Vagina (tissue), 2 donors: ENCODE results near the gene RUSC2.

Experiments
- CTCF ChIP-seq, 3 experiments: fragments of 450-650 bp in 2 of 3; fragments of 200-600 bp in 1 of 3; sonication (generic) in 1 of 3; IDR thresholded peaks; one replicate each; pipeline ENCODE4 v1.5.1; 2017 to 2019; ENCODE audit warnings: antibody characterized with exemption in 3 of 3, mild to moderate bottlenecking in 2 of 3, moderate library complexity in 2 of 3
- POLR2A ChIP-seq, 2 donors: fragments of 450-650 bp; IDR thresholded peaks; one replicate each; pipeline ENCODE4 v1.6.1; 2017; ENCODE audit warnings: antibody characterized with exemption in 2 of 2, mild to moderate bottlenecking in 2 of 2, moderate library complexity in 2 of 2
- POLR2AphosphoS5 ChIP-seq, 2 donors: sonication (generic); formaldehyde crosslinking; IDR thresholded peaks; one replicate each; pipeline ENCODE4 v1.9.0; 2017; ENCODE audit warnings: antibody characterized with exemption in 2 of 2, mild to moderate bottlenecking in 2 of 2, low read depth in 1 of 2; ENCODE audit not compliant: insufficient read depth in 1 of 2

- TF ChIP-seq POLR2AphosphoS5 (IDR thresholded peaks at IDR 0.05; ENCODE audit: insufficient read depth in 1 of 2, low read depth in 1 of 2) = no peak
- TF ChIP-seq CTCF (IDR thresholded peaks at IDR 0.05) = no peak
- TF ChIP-seq POLR2A (IDR thresholded peaks at IDR 0.05) = no peak
These were observed 1.9 kb upstream of the RUSC2 start for GRCh38 chr9:35488021-35488420.
